Right atrium auricular region (tissue), 2 donors: ENCODE measurements around the gene CUL9. TPM values are rescaled to one million over a fixed set of nuclear protein-coding genes. Genes with fewer than 3 reads are reported as not detected.

Experiments
- DNase-seq: peaks from one replicate; pipeline ENCODE4 v3.0.0-alpha.2; 2019; ENCODE audit warnings: low spot score
- H3K27ac ChIP-seq, 2 donors: fragments of 200-600 bp; sonication (generic); 1 replicate in 1 of 2; 2 replicates in 1 of 2; pipeline ENCODE4 v1.5.1; 2016 to 2019
- H3K27me3 ChIP-seq, 2 donors: fragments of 200-600 bp; sonication (generic); one replicate each; pipeline versions ENCODE4 v1.5.1 to v1.6.0; 2017 to 2019
- H3K36me3 ChIP-seq: fragments of 200-600 bp; sonication (generic); one replicate; pipeline ENCODE4 v1.5.1; 2016
- H3K4me1 ChIP-seq, 2 donors: fragments of 200-600 bp; sonication (generic); one replicate each; pipeline versions ENCODE4 v1.5.1 to v1.6.0; 2017 to 2019
- H3K4me3 ChIP-seq, 2 donors: fragments of 200-600 bp; sonication (generic); 1 replicate in 1 of 2; 2 replicates in 1 of 2; pipeline ENCODE4 v1.5.1; 2017 to 2019; ENCODE audit warnings: mild to moderate bottlenecking in 1 of 2, moderate library complexity in 1 of 2
- H3K9me3 ChIP-seq, 2 donors: fragments of 200-600 bp; sonication (generic); one replicate each; pipeline ENCODE4 v1.5.1; 2019
- CTCF ChIP-seq, 2 donors: fragments of 200-600 bp; sonication (generic); IDR thresholded peaks; one replicate each; pipeline ENCODE4 v1.5.1; 2019; ENCODE audit warnings: antibody characterized with exemption in 2 of 2
- total RNA-seq, 2 donors: library from RNA; depleted of rRNA; stranded (reverse); fragments of >200 nt; gene quantifications; one replicate each; pipeline ENCODE4 v1.1.0, GENCODE V29; 2016

Gene CUL9
- total RNA-seq, 2 donors from 2014 or later = 11.0 to 16.8 TPM

- TF ChIP-seq CTCF (IDR thresholded peaks at IDR 0.05) = no peak
- Histone ChIP-seq H3K27me3 (no peaks in the 10 kb centered on the region), H3K36me3 (peaks cover 53% of the 10 kb centered on the region), H3K9me3 (no peaks in the 10 kb centered on the region), H3K4me3 (no peak overlapping the region), H3K27ac (no peak overlapping the region), H3K4me1 (peaks cover 0 to 21% of the 10 kb centered on the region in 2 donors)
- DNase-seq = no peak
Measured at GRCh38 chr6:43180985-43181384, 1.0 kb upstream of the CUL9 start.

- no peaks in the 10 kb centered on the region for H3K9me3 ChIP-seq
- peak overlapping the region; percentile 63 to 86 for H3K4me3 ChIP-seq
- peak overlapping the region; percentile 67 to 79 for H3K27ac ChIP-seq
- no peak for TF ChIP-seq CTCF (IDR thresholded peaks at IDR 0.05)
- H3K4me1 ChIP-seq = peaks cover 0 to 17% of the 10 kb centered on the region in 2 donors
- peaks cover 53% of the 10 kb centered on the region for H3K36me3 ChIP-seq
- H3K27me3 ChIP-seq = no peaks in the 10 kb centered on the region
- DNase-seq = no peak
Measured at GRCh38 chr6:43181621-43181941, 415 bp upstream of the CUL9 start.

GRCh38 chr6:43183441-43183840, 1.4 kb downstream of the CUL9 start:
- peaks cover 0 to 17% of the 10 kb centered on the region in 2 donors for H3K4me1 ChIP-seq
- no peaks in the 10 kb centered on the region for H3K27me3 ChIP-seq
- no peak for DNase-seq
- H3K36me3 ChIP-seq = peaks cover 53% of the 10 kb centered on the region
- no peak overlapping the region for H3K4me3 ChIP-seq
- no peak for TF ChIP-seq CTCF (IDR thresholded peaks at IDR 0.05)
- no peak overlapping the region for H3K27ac ChIP-seq
- H3K9me3 ChIP-seq = no peaks in the 10 kb centered on the region

- H3K36me3 ChIP-seq = peaks cover 48% of the 10 kb centered on the region
- peaks cover 0 to 17% of the 10 kb centered on the region in 2 donors for H3K4me1 ChIP-seq
- H3K27ac ChIP-seq = no peak overlapping the region
- H3K27me3 ChIP-seq = no peaks in the 10 kb centered on the region
- no peaks in the 10 kb centered on the region for H3K9me3 ChIP-seq
- H3K4me3 ChIP-seq = no peak overlapping the region
- no peak for DNase-seq
- no peak for TF ChIP-seq CTCF (IDR thresholded peaks at IDR 0.05)
Measured at GRCh38 chr6:43184268-43184985, 2.4 kb downstream of the CUL9 start.

- no peak overlapping the region for H3K4me3 ChIP-seq
- TF ChIP-seq CTCF (IDR thresholded peaks at IDR 0.05) = no peak
- H3K36me3 ChIP-seq = peaks cover 40% of the 10 kb centered on the region
- peaks cover 0 to 24% of the 10 kb centered on the region in 2 donors for H3K4me1 ChIP-seq
- H3K27ac ChIP-seq = no peak overlapping the region
- no peaks in the 10 kb centered on the region for H3K9me3 ChIP-seq
- no peaks in the 10 kb centered on the region for H3K27me3 ChIP-seq
- DNase-seq = no peak
Measured at GRCh38 chr6:43185391-43185985, 3.5 kb downstream of the CUL9 start.
